HG03571 (cell line): ENCODE results near the gene AFF2.

Source experiments
- ATAC-seq: cut with Tn5 transposase; IDR thresholded peaks from one replicate; pipeline ENCODE4 v1.9.1; 2021; ENCODE audit not compliant: unreplicated experiment

AFF2 gene

DNA sequence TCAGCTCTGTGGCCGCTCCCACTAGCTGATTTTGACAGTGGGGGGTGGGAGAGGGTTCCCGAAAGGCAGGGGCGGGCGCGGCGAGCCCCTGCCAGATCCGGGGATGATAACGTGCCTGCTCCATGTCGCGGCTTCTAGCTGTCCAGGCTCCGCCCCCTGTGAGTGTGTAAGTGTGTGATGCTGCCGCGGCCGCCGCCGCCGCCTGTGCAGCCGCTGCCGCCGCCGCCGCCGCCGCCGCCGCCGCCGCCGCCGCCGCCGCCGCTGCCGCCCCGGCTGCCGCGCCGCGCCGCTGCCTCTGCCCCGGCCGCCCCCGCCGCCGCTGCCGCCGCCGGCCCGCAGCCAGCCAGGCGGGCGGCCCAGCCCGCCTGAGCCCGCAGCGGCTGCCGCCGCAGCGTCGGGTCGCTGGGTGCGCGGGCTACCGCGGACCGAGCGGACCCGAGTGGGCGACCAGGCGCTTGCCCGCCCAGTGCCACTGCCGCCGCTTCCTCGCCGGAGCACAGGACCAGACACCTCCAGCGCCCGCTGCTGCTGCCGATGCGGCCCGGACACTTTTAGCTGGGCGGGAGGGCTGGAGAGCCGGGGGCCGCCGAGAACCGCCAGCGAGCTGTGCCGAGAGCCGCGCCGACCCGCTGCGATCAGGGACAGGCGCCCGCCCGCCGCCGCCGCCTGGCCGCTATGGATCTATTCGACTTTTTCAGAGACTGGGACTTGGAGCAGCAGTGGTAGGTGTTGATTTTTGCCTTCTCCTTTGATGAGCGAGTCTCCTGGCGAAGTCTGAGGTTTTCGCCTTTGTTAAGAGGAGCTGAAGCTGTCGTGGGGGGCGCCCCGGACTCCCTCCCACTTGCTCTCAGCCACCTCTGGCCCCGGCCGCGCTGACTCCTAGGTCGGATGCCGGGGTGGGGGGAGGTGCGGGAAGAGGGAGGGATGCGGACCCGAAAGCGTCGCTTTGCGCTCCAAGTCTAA lies at the start of gene AFF2:
Gene AFF2 (plus strand): TSS at position 195 of the 963 bp plus-strand sequence. CDS start 481 bp downstream, at position 676.
- peak; percentile 50 for ATAC-seq

DNA sequence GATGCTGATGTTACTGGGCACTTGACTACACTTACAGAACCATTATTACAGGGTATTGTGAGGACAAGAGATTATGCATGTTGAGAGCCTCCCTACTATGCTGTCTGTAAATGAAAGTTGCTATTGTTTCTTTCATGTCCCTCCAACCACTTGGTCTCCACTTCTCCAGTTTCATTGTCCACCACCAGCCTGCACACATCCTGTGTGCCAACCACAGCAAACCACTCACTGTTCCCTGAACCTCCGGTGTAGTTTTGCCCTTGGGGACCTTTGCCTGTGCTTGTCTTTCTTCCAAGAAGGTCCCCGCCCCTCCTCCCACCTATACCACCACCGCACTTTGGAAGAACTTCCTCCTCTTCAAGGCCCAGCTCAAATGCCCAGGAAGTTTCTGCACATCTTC lies 43.1 kb upstream of the AFF2 start:
- ATAC-seq: peak; percentile 55

DNA sequence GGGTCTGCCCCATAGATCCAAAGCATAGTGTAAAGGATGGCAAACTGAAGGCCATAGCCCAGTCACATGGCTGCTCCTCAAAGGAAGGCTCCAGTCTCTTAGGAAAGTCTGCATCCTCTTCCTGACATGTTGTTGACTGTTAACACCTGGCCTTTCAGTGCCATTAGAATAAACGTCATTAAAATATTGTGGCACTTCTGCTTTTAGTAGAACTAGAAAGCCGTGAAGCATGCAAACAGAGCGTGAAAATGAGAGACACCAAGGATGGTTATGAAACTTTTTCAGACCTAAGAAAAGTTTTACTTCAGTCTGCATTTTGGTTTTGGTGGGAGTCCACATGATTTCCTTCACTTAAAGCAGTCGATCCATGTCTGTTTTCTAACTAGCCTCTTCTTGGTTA lies 41.1 kb upstream of the AFF2 start:
- peak; percentile 92 for ATAC-seq

DNA sequence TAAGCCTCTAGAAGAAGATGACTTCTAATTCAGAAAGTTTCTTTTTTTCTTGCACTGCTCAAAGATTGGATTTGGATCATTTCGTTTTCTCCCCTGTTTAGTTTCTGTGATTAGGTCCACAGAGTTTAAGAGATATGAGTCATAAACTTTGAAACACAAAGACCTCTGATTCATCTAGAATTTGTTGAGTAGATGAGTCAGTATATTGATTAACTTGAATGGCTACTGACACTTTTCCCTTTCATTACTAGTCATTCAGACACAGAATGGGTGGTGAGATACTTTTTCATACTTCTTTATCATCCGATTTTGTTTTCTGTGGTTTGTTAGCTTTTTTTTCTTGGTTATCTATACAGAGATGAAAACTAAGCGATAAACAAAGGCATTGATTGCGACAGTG lies 34.1 kb upstream of the AFF2 start:
- peak; percentile 97 for ATAC-seq

DNA sequence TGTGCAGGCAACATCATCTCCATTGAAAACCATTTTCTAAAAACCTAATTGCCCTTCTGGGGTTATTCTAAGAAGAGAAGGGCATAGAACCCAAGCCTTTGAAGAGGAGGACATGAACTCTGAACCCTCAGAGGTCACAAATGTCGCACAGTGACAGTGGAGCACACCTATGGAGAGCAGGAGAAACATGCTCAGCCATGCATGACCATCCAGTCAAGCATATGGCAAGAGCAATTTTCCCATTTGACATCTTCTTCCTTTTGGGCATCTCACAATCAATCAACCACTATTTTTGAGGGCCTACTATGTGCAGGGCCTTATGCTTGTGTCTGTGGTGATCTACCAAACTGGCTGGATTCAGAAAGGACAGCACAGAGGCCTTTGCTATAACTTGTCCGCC lies 30.1 kb upstream of the AFF2 start:
- no peak for ATAC-seq

DNA sequence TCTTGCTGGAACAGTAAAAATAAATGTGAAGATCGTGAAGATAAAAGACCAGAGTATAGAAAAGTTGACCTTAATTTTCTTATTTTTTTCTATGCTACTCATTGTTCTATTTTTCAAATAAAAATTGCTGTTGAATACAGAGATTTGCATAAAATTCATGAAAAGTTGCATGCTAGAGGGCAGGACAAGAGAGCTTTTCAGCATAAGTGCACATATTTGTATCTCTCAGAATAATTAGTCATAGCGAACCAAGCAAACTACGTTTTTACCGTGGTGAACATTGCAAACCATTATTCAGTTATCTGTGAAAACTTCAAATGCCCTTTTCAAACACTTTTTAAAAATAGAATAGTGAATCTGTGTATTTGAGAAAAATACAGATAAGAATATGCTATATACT lies 26.4 kb upstream of the AFF2 start:
- ATAC-seq: no peak

DNA sequence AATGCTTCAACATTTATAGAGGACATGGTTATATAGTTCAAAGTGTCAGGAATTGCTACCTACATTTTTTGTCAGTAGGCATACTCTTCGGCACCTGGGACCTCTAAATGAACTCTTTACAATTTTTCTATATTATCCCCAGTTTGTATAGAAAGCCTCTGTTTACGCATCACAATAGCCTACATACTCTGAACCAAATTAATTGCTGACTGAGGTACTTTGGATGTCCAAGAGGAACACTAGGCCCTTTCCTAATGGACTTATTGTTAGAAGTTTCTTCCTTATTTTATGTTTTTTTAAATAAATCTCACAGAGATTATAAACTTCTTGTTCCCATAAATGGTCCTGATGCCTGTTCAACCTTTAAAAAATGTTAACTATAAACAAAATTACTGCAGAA lies 8.4 kb upstream of the AFF2 start:
- no peak for ATAC-seq

DNA sequence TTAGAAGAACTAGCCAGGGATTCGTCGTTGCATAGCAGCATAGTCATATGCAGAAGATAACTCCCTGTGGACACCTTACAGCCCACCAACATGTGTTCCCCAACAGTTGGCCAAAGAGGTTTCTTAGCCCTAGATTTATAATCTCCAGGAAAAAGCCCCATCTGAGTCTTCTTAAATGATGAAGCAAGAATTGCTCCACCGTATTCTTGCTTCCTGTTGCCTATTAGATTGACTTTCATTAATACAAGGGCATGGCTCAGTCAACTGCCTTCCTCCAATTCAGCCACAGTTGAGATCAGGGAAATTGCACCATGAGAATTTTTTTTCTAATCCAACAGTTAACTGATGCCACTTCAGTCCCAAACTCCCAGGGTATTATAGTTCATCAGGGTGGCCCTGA lies 5.2 kb upstream of the AFF2 start:
- ATAC-seq: no peak

DNA sequence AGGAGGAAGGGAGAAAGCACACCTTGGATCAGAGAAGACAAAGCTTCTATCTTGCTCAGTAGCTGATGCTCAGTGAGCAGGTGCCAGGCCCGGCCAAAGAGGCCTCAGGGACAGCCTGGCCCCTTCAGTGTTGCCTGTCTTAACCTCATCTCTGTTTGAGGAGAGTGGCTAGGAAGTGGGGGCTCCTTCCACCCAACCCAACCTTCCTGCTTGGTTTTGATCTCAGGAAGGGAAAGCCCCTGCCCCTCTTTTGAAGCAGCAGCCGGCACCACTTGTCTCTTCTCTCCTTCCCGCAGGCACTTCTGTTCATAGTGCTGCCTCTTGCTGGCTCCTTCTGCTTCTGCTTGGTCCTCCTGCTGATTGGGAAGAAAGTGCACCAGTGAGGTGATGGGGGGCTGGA lies 2.4 kb upstream of the AFF2 start:
- ATAC-seq: no peak

DNA sequence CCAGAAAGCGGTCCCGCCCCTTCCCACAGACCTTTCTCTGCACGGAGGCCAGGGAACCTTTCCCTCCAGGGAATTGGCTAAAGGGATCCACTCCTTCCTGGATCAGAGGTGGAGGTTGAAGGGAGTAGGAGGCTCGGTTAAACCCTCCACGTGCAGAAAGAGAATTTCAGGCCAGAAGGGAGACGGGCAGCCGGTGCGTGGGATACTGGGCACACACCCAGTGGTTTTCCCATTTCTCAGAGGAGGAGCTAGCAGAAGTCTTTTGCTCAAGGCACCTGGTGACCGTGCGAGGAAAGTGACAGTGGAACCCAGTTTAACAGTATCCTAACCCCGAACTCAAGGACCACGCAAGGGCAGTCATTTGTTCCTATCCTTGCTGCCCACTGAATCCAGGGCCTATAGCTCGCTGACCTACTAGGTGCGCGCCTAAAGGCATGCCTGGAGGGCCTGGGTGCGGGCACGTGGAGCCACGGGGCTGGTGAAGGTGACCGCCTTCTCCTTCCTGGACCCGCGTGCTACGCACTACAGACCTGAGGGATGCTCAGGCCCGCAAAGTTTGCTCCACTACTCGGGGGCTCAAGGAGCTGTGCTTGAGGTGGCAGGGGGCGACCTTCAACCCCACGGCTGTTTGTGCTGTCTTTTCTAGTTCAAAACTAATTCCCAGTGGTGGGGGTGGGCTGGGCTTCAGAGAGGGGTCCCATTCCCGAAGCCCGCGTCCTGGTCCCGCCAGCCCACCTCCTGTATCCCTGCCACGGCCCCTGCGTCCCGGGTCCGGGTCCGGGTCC lies 587 bp upstream of the AFF2 start:
- no peak for ATAC-seq

DNA sequence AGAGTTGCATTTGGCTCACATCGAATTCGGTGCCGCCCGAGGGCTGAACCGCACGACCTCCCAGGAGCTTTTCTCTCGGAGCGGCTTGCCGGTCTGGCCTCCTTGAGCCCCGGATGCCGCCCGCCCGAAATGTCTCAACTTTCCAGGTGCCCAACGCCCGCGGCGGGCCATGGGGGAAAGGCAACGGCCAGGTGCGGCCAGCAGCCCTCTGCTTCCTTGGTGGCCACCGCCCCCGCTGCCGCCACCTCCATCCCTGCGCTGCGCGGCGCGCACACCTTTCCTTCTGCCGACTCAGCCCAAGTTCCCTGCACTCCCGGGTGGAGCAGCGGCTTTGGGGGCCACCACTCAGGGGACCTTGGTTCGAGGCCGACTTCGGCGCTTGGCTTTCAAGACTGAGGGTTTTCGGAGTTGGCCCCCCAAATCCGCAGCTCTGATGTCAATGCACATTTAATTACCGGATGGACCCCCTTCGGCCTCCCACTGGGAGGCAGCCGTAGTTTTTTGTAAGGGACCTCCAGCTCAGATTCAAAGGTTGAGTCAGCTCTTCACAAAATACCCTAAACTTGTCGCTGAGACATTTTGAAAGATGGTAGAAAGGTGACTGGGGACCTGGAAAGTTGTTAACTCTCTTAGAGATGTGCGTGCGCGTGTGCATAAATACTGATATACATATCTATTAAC lies 1.1 kb downstream of the AFF2 start:
- ATAC-seq: peak; percentile 19

DNA sequence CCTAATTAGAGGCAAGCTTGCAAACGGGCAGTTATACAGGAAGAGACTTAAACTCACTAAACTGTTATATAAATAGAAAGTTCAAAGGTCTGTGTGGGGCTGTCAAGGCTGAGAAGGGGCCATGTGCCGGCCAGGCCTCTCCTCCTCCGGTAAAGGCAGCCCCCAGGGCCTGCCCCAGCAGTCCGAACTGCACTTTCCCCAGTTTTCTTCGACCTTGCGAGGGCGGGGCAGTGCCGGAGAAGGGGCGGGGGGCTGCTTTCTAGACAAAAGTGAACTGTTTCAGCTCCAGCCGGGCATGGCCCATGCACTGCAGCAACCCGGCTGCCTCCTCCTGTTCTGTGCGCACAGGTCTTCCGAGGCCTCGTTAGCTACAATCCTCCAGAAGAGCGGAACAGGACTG lies 4.1 kb downstream of the AFF2 start:
- no peak for ATAC-seq

DNA sequence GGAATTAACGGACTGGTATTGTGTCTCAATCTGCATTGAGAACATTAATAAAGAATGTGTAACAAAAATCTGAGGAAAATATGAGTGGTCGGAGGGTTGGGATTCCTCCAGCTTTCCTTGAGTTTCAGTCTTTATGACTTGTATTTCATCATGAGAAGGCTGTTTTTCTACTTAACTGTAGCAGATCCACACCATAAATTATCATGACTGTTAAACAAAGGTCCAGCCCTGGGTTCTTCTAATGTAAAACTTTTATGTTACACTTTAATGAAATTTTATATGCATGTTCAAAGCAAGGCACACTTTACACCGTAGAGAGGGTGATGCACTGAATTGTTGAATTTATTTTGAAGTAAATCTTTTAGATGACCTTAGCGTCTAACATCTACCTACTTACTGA lies 7.0 kb downstream of the AFF2 start:
- no peak for ATAC-seq

DNA sequence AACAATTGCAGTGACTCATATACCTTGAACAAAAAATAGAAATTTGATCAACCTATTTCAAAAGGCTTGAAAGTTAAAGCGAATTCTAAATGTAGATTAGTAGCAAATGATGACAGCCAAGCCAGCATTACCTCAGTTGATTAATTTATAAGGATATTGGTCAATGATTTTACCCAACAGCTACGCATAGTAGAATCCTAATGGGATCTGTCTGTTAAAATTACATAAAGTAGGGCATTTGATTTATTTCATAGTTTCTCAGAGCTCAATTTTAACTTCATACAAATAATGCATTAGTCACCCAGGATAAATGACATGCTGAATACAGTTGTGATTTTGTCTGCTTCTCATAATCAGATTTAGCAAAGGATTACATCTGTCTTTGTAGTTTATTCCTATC lies 12.0 kb downstream of the AFF2 start:
- ATAC-seq: no peak

DNA sequence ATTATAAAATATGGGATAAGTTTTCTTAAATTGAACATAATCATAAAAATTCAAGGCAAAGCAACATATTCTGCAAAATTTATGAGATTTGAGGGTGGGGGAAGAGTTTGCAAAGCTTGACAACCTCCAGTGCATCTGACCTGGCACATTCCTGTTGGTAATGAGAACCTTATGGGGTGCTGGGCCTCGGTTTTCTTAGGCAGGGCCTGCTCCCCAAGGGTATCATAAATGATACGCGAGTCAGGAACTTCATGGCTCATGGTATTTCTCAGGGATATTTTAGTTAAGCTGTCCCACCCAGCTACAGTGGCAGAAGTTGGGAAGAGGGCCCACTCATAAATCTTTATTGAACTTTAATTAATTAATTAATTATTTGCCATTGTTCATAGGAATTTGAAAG lies 13.2 kb downstream of the AFF2 start:
- ATAC-seq: no peak

DNA sequence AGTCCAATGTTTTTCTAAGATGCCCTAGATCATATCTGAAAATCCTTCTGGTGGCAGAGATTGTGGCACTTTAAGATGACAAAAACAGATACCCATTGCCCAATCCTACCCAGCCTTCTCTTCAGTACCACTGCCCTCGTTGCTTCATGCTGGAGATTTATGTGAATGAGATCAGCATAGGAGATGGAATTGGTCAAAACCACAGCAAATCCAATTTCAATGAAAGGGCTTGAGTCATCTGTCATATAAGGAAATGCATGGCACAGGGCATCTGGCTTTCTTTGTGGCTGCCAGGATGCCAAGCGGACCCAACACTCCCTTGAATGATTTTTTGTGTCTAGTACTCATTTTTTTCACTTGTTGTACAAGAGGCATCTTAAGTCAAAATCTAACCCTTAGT lies 16.8 kb downstream of the AFF2 start:
- no peak for ATAC-seq

DNA sequence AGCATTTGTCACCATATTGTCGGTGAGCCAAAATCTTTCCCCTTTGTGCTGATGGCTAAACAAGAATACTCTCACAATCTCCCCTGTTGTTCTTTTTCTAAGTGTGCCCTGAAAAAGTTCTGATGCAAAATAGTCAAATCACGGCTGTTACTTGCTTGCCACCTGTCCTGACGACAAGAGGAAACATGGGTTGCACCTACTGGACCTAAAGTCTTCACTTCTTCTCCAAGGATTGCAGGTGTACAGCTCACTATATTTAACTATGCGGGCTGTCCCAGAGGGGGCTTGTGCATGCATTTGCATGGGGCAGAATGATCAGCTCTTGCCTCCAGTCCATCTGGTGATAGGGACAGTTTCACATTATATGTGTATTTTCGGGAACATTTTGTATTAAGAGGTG lies 21.6 kb downstream of the AFF2 start:
- ATAC-seq: no peak

DNA sequence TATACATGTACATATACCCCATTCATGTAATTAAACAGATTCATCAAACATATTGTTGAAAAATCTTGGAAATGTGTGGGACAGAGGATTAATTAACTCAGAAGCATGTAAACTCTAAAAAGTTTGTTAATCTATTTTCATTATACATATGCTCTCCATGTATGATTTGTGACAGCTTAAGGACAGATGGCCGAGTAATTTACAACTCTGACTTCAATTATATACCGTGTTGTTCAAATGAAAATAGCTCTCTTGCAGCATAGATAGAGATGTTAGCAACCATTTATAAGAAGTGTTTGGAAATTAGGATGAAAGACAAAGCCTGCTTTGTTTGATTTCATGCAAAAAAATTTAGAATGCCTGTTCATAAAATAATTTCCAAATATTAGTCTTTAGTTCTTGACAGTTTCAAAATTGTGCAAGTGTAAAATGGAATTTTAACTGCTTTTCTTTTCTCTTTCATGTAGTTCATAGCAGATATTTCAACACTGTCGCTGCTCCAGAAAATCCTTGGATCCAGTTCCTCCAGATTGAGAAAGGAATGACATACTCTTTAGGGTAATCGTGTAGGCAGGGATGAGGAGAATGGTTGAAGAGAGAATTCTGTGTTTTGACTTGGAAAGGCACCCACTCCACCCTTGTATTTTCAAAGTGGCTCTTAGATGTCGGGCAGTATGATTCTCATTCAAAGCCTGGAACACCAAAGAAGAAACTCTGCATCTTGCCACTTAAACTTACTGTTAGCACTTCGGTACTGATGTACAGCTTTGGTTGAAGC lies 23.1 kb downstream of the AFF2 start:
- no peak for ATAC-seq

DNA sequence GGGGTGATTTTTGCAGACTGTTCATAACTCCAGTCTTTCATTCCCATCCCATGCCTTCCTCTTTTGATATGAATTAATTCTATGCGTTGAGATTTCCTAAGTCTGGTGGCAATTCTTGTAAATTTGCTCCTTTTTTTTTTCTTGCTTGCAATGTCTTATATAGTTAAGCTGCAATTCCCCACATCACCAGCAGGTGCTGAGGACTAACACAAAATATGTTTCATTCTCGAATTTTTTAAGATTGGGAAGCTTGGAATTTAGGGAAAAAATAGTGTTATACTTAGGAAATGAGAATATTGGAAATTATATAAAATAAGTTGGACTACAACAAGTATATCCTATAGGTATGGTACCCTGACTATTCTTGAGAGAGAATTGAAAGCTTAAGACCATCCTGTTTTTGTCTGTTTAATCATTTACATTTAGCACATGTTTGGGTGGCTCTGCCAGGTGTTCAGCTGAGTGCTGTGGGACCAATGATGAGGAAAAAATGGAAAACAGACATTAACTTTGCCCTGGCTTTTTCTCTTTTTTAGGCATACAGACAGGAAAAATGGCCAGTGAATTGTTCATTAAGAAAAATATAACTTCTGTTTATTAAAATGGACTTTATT lies 30.2 kb downstream of the AFF2 start:
- ATAC-seq: no peak

DNA sequence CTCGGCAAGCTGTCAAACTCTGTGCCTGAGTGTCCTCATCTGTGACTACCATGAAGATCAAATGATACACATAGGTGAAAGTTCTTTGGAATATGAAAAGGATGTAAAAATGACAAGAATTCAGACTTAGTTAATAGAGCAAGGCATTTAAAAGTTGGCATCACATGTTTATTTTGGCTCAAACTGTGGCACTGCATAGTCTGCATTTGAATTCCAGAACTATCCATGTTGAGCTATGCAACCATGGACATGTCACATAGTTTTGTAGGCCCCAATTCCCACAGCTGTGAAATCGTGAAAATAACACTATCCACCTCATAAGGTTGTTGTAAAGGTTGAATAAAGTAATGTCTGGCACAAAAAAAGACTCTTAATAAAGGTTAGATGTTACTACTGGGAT lies 33.9 kb downstream of the AFF2 start:
- no peak for ATAC-seq
